A673 (cell line): ENCODE results near the gene PPP1R1C.

Experiments
- CTCF ChIP-seq: fragments of 300-800, 200-600 bp; sonication (generic); conservative IDR thresholded peaks from 2 replicates; pipeline ENCODE4 v1.5.1; 2017; ENCODE audit warnings: low read depth, mild to moderate bottlenecking, antibody characterized with exemption, low read length, moderate library complexity, mixed read lengths
- EZH2 ChIP-seq: fragments of 200-600 bp; sonication (generic); IDR thresholded peaks from 2 replicates; pipeline ENCODE4 v1.6.1; 2017; ENCODE audit warnings: borderline replicate concordance, low read depth, mild to moderate bottlenecking, mixed read lengths, antibody characterized with exemption, low read length; ENCODE audit not compliant: poor library complexity, severe bottlenecking

GRCh38 chr2:181998041-181998835, 12.6 kb downstream of the PPP1R1C start:
- no peak for TF ChIP-seq EZH2
- no peak for TF ChIP-seq CTCF
